PC-3 (cell line): ENCODE measurements around the gene TMEM97. TPM values are rescaled to one million over a fixed set of nuclear protein-coding genes. Genes with fewer than 3 reads are reported as not detected.

Experiments used
- ATAC-seq: fragments of 200-7000 bp; cut with Tn5 transposase; 2 replicates; pipeline ENCODE4 v1.9.1; 2020; ENCODE audit warnings: mild to moderate bottlenecking, moderate library complexity
- BruUV-seq: library from RNA; stranded (reverse); fragments of 400-500 nt; replicated peaks from 2 replicates; lab custom pipeline; 2021; lab: Mats Ljungman, UMichigan
- CTCF ChIA-PET: fragments of 300-600 bp; sonication (Branson Sonifier 250); formaldehyde crosslinking; loops from one replicate; lab custom pipeline; 2022; ENCODE audit warnings: antibody characterized with exemption; lab: Charles Lee
- POLR2A ChIA-PET: fragments of 300-600 bp; sonication (Branson Sonifier 250); formaldehyde crosslinking; loops from one replicate; lab custom pipeline; 2022; ENCODE audit warnings: antibody characterized with exemption; ENCODE audit not compliant: unreplicated experiment; lab: Charles Lee
- DNase-seq: peaks from one replicate; pipeline ENCODE4 v3.0.0-alpha.2; 2015
- H2AFZ ChIP-seq: fragments of 300-600 bp; sonication (generic); 2 replicates; pipeline ENCODE4 v1.6.0; 2016; ENCODE audit warnings: antibody characterized with exemption, low read length
- H3F3A ChIP-seq: fragments of 300-600 bp; sonication (generic); one replicate; pipeline ENCODE4 v1.6.0; 2017; ENCODE audit warnings: antibody characterized with exemption, low read length, control low read depth, mild to moderate bottlenecking; ENCODE audit not compliant: unreplicated experiment
- H3K27ac ChIP-seq: fragments of 300-600 bp; sonication (generic); 2 replicates; pipeline ENCODE4 v1.5.1; 2016; ENCODE audit warnings: mild to moderate bottlenecking, low read length
- H3K27me3 ChIP-seq: fragments of 300-600 bp; sonication (generic); 2 replicates; pipeline ENCODE4 v1.6.1; 2016; ENCODE audit warnings: low read length, mixed read lengths
- H3K36me3 ChIP-seq: fragments of 300-600 bp; sonication (generic); 2 replicates; pipeline ENCODE4 v1.6.1; 2016; ENCODE audit warnings: low read depth, mixed run types, low read length, mixed read lengths
- H3K4me1 ChIP-seq: fragments of 300-600 bp; sonication (generic); 2 replicates; pipeline ENCODE4 v1.5.1; 2016; ENCODE audit warnings: low read length; ENCODE audit not compliant: insufficient read depth
- H3K4me2 ChIP-seq: fragments of 300-600 bp; sonication (generic); 2 replicates; pipeline ENCODE4 v1.6.0; 2016; ENCODE audit warnings: low read length
- H3K4me3 ChIP-seq: fragments of 300-600 bp; sonication (generic); 2 replicates; pipeline ENCODE4 v1.5.1; 2016; ENCODE audit warnings: mild to moderate bottlenecking, low read length, mixed read lengths
- H3K79me2 ChIP-seq: fragments of 300-600 bp; sonication (generic); 2 replicates; pipeline ENCODE4 v1.6.1; 2017; ENCODE audit warnings: low read length, mixed read lengths
- H3K9ac ChIP-seq: fragments of 300-600 bp; sonication (generic); 2 replicates; pipeline ENCODE4 v1.6.0; 2016; ENCODE audit warnings: mild to moderate bottlenecking, low read length
- H3K9me2 ChIP-seq: fragments of 300-600 bp; sonication (generic); replicated peaks from 2 replicates; pipeline ENCODE4 v1.6.1; 2016; ENCODE audit warnings: mixed run types, low read length, mixed read lengths
- H3K9me3 ChIP-seq: fragments of 300-600 bp; sonication (generic); 2 replicates; pipeline ENCODE4 v1.6.1; 2016; ENCODE audit warnings: low read length, mixed read lengths
- H4K20me1 ChIP-seq: fragments of 300-600 bp; sonication (generic); 2 replicates; pipeline ENCODE4 v1.6.1; 2016; ENCODE audit warnings: low read length, mixed read lengths
- EZH2 ChIP-seq: fragments of 300-600 bp; sonication (generic); IDR thresholded peaks from one replicate; pipeline ENCODE4 v1.6.1; 2017; ENCODE audit warnings: antibody characterized with exemption, mild to moderate bottlenecking, low read length; ENCODE audit not compliant: unreplicated experiment
- EZH2phosphoT487 ChIP-seq: fragments of 300-600 bp; sonication (generic); IDR thresholded peaks from 2 replicates; pipeline ENCODE4 v1.6.1; 2018; ENCODE audit warnings: mild to moderate bottlenecking, antibody characterized with exemption, low read length, borderline replicate concordance
- intact Hi-C: fragments of 100-400 bp; cut with micrococcal nuclease; formaldehyde crosslinking; loops from 2 replicates; pipeline ENCODE4 v1.9.0; 2023
- total RNA-seq: library from RNA; depleted of rRNA; stranded (reverse); fragments of >200 nt; gene quantifications from 2 replicates; pipeline ENCODE4 v1.2.3, GENCODE V29; 2014
- TF ChIP-seq, protein P1 (sequence below): fragments of 300-600 bp; sonication (generic); conservative IDR thresholded peaks from 2 replicates; pipeline ENCODE4 v1.5.1; 2017; ENCODE audit warnings: antibody characterized with exemption, low read depth, mild to moderate bottlenecking, low read length

TMEM97 gene
- total RNA-seq, 1 experiment from 2014 or later: 40.5 TPM

DNA sequence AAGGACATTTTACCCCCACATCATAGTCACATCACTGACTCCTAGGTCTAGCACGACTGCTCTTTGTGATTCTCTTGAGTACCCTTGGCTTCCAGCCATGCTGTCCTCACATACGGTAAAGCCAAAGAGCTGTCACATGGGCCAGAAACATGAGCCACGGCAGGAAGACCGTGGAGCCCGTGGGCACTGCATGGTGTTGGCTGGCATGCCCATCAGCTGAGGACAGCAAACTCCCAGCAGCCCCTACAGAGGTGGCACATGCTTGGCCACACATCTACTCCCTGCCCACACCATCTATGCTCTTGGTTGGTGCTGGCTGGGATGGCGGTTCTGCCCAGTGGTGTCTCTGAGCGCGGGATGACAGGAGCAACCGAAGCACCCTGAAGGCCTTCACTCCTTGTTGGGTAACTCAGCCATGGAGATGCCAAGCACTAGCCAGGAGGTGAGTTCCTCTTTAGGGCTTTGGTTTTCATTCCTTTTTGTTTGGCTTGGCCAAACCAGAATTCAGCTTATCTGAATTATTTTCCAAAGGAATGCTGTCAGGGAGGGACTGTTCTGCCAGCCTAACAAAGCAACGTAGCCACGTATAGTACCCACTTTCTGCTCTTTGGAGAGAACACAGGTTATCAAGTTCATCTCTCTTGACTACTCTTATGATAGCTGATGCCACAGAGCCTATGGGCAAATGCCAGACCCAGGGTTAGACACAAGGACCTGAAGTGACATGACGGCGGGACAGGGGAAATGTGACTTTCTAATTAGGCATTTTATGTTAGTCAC is 26.6 kb downstream of the TMEM97 start:
- H4K20me1 ChIP-seq: no peaks in the 10 kb centered on the region
- intact Hi-C loops: no loop called here

DNA sequence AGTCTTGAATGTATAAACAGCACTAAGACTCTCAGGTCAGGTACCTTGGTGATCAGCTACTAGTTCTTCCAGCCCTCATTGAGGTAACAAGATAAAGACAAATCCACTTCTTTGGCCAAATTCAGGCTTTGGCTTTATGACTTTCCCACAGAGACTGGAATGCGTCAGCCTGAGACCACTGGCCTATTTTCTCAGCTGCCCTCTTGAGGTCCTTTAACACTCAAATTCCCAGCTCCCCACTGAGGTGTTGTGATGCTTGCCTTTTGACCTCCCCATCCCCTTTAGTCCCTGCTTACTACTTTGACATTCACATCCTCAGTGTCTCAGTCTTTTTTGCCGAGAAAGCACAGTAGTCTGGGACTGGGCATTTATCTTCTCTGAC is 27.2 kb downstream of the TMEM97 start:
- POLR2A ChIA-PET: no interaction called here
- H3K79me2 ChIP-seq: no peaks in the 10 kb centered on the region
- no peak for DNase-seq
- TF ChIP-seq EZH2phosphoT487: no peak
- TF ChIP-seq, protein P1, sequence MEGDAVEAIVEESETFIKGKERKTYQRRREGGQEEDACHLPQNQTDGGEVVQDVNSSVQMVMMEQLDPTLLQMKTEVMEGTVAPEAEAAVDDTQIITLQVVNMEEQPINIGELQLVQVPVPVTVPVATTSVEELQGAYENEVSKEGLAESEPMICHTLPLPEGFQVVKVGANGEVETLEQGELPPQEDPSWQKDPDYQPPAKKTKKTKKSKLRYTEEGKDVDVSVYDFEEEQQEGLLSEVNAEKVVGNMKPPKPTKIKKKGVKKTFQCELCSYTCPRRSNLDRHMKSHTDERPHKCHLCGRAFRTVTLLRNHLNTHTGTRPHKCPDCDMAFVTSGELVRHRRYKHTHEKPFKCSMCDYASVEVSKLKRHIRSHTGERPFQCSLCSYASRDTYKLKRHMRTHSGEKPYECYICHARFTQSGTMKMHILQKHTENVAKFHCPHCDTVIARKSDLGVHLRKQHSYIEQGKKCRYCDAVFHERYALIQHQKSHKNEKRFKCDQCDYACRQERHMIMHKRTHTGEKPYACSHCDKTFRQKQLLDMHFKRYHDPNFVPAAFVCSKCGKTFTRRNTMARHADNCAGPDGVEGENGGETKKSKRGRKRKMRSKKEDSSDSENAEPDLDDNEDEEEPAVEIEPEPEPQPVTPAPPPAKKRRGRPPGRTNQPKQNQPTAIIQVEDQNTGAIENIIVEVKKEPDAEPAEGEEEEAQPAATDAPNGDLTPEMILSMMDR: no peak
- no peak for TF ChIP-seq EZH2
- H3F3A ChIP-seq: peaks cover 6% of the 10 kb centered on the region
- H4K20me1 ChIP-seq: no peaks in the 10 kb centered on the region
- intact Hi-C loops: no loop called here
- H3K27me3 ChIP-seq: no peaks in the 10 kb centered on the region
- no peak for ATAC-seq
- no peaks in the 10 kb centered on the region for H3K9me3 ChIP-seq
- H3K9me2 ChIP-seq: no peaks in the 10 kb centered on the region
- H2AFZ ChIP-seq: no peak overlapping the region
- peak overlapping the region; percentile 36; the same call in 1 of the 2 replicates for H3K4me3 ChIP-seq
- CTCF ChIA-PET: no interaction called here
- no peak overlapping the region for H3K9ac ChIP-seq
- peak overlapping the region; percentile 92 for H3K27ac ChIP-seq
- H3K4me2 ChIP-seq: peak overlapping the region; percentile 74
- H3K4me1 ChIP-seq: peaks cover 28% of the 10 kb centered on the region
- TSS peak; percentile 15 for BruUV-seq
- peaks cover 16% of the 10 kb centered on the region; the same call in 1 of the 2 replicates for H3K36me3 ChIP-seq

More for the DNA sequence above, 26.6 kb downstream of the TMEM97 start:
- no peaks in the 10 kb centered on the region for H3K9me2 ChIP-seq
- H3K27me3 ChIP-seq: no peaks in the 10 kb centered on the region
- no peak overlapping the region for H2AFZ ChIP-seq
- peak overlapping the region; percentile 74 for H3K4me2 ChIP-seq
- ChIA-PET POLR2A (no interaction called here), CTCF (no interaction called here)
- H3K9ac ChIP-seq: no peak overlapping the region
- H3K36me3 ChIP-seq: peaks cover 16% of the 10 kb centered on the region; the same call in 1 of the 2 replicates
- H3K9me3 ChIP-seq: no peaks in the 10 kb centered on the region
- H3K27ac ChIP-seq: peak overlapping the region; percentile 92
- TF ChIP-seq EZH2phosphoT487 (no peak), EZH2 (no peak)
- TF ChIP-seq, protein P1: no peak
- peaks cover 6% of the 10 kb centered on the region for H3F3A ChIP-seq
- DNase-seq (no peak), ATAC-seq (no peak)
- no TSS peak for BruUV-seq
- H3K4me3 ChIP-seq: no peak overlapping the region
- H3K79me2 ChIP-seq: no peaks in the 10 kb centered on the region
- peaks cover 28% of the 10 kb centered on the region for H3K4me1 ChIP-seq
